GM12891 (cell line): Measurements from ENCODE around the gene H1-8.

Source experiments
- PAX5 ChIP-seq: IDR thresholded peaks from 2 replicates; pipeline ENCODE4 v1.6.1; 2011; ENCODE audit warnings: low read length, moderate library complexity, mild to moderate bottlenecking; ENCODE audit not compliant: insufficient read depth, severe bottlenecking
- POLR2A ChIP-seq: IDR thresholded peaks from 2 replicates; pipeline ENCODE4 v1.6.1; 2011; ENCODE audit warnings: low read depth, low read length, control low read depth
- POLR2AphosphoS5 ChIP-seq: IDR thresholded peaks from 2 replicates; pipeline ENCODE4 v1.6.1; 2011; ENCODE audit warnings: low read depth, low read length, control low read depth
- POU2F2 ChIP-seq: IDR thresholded peaks from 2 replicates; pipeline ENCODE4 v1.6.1; 2011; ENCODE audit warnings: low read depth, mild to moderate bottlenecking, control low read depth, low read length, moderate library complexity
- SPI1 ChIP-seq: IDR thresholded peaks from 2 replicates; pipeline ENCODE4 v1.6.1; 2011; ENCODE audit warnings: low read depth, low read length, control low read depth
- TAF1 ChIP-seq: IDR thresholded peaks from 2 replicates; pipeline ENCODE4 v1.6.1; 2011; ENCODE audit warnings: low read depth, low read length, control low read depth

GRCh38 chr3:129594907-129595390, 52.0 kb downstream of the H1-8 start:
- TF ChIP-seq POLR2A, result no peak
- no peak for TF ChIP-seq POLR2AphosphoS5
- TF ChIP-seq TAF1, result no peak
- TF ChIP-seq POU2F2, result no peak
- no peak for TF ChIP-seq SPI1
- TF ChIP-seq PAX5, result no peak
